Skeletal muscle cell (primary cell): Measurements from ENCODE around the gene ARL8A.
"Not testable (repeated sequence)": the region's sequence is repeated elsewhere in the genome, so short reads cannot be mapped to it uniquely, and the experiment has no call there.

Experiments
- DNase-seq: peaks from one replicate; pipeline ENCODE4 v3.0.0-alpha.2; 2010; ENCODE audit warnings: low read depth
- H3K4me3 ChIP-seq: 2 replicates; pipeline ENCODE4 v1.5.1; 2011; ENCODE audit warnings: low read depth, mild to moderate bottlenecking, control low read depth, low read length, moderate library complexity

The ARL8A gene

DNA sequence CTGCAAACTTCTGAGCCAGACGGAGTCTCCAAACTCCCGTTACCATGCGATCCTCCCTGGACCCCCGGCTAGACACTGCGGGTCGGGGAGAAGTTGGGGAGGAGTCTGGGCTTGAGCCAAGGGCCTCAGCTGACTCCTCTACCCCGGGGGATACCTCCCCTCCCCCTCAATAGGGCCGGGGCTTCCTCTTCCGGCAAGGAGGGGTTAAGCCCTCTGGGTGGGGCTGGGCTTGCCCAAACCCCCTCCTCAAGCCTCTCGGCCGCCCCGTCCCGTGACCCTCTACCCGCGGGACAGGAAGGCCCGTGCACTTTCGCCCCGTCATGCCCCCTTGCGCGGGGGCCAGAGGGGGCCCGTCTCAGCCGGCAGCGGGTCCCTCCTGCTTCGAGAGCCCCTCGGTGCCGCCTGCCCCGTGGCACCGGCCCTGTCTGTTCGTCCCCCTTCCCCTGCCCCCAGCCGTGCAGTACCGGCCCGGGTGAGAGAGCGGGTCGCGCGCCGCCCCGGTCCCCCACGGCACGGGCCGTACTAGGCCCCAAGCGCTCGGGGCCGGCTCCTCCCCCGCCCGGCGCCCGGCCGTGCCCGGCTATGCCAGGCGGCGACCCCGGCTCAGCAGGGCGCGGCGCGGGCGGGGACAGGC is 652 bp downstream of the ARL8A start:
- peak overlapping the region; percentile 87 for H3K4me3 ChIP-seq
- no peak for DNase-seq

DNA sequence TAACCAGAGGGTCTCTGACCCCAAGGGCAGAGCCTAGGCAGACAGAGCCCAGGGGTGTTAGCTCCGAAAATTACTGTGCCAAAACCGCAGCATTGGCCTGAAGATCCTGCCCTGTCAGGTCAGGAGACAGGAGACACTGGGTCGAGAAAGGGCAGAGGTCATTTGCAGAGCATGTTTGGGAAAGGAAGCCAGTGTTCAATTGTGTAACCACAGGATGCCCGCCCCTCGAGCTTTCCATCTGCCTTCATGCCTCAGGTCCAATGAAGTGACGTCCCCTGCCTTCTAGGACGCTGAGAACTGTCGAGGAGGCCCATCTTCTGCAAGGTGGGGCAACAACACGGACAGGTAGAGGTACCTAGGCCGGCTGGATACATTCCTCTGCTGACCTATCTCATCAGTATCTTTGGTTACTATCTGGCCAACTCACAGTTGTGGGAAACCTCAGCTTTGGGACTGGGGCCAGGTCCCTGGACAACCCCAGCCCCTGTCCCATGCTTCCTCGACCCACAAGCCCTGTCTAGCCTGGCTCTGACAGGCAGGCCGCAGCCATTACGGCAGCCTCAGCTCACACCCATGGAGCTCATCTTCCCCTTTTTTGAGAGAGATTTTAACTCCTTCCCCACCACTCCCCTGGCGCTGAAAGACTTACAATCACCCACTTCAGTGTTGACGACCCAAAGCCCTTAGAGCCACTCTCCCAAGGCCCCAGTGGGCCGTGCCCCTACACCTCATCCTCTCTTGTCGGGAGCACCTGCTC is 1.3 kb downstream of the ARL8A start:
- DNase-seq, result no peak
- peak overlapping the region; percentile 87 for H3K4me3 ChIP-seq

DNA sequence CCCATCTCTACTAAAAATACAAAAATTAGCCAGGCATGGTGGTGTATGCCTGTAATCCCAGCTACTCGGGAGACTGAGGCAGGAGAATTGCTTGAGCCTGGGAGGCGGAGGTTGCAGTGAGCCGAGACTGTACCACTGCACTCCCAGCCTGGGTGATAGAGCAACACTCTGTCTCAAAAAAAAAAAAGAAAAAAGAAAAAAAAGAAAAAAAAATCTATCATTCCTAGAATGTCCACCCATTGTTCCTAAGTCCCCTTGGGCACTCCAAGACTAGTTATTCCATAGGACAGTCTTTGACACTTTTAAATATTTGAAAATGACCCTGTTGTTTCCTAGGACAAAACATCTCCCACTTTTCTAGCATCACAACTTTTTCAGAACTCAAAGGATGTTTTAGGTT is 3.1 kb downstream of the ARL8A start:
- not testable (repeated sequence) for H3K4me3 ChIP-seq, DNase-seq

DNA sequence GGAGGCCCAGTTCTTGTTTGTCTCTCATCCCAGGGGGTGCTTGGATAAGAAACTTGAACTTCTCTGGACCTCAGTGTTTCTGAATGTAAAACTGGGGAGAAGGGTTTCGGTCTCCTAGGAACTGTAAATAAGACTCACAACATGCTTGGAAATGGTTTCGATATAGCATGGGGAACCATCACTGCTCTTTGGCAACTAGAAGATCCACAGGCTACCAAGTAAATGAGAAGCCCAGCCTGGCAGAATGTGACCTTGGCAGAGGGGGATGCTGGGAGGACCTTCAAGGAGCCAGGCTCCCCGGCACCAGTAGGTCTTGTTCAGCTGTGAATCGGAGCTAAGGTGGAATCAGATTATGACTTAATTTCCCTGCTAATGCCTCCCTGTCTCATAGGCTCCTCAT is 3.7 kb downstream of the ARL8A start:
- H3K4me3 ChIP-seq, result no peak overlapping the region
- DNase-seq, result no peak

DNA sequence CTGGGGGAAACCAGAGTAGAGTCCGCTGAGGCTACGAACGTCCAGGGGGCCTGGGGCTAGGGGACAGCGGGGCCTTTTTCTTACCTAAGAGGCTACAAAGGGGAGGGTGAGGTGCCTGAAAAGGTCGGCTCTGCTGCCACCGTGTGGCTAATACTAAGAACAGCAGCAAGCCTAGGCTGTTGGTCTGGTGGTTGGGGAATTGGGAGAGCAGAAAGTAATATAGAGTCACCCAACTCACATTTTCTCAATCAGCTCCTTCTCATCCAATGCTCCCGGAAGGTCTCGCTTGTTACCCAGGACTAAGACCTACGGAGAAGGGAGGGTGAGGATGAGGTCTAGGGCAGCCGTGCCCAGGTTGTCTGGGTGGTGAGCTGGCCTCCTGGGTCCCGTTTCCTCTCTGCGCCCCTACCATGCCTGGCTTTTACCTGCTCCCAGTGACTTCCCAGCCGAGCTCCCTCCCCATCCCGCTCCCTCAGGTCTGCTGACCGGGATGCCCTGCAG is 9.3 kb downstream of the ARL8A start:
- H3K4me3 ChIP-seq, result no peak overlapping the region
- no peak for DNase-seq

DNA sequence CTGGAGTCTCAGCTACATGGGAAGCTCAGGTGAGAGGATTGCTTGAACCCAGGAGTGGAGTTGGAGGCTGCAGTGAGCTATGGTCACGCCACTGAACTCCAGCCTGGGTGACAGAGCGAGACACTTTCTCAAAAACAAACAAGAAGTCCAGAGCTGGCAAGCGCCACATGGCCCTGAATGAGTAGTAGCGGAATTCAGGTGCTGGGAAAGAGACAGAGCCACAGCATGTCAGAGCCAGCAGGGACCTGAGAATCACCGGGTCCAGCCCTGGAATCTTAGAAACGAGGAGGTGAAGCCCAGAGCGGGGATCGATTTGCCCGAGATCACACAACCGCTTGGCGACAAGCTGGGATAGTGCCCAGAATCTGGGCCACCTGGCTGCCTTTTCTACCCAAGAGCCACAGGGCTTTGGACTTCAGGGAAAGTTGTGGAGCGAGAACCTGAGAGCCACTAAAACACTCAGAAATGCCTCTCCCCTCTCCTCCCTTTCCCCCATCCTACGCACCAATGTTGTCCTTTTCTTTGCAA is 9.8 kb downstream of the ARL8A start:
- no peak overlapping the region for H3K4me3 ChIP-seq
- DNase-seq, result no peak

DNA sequence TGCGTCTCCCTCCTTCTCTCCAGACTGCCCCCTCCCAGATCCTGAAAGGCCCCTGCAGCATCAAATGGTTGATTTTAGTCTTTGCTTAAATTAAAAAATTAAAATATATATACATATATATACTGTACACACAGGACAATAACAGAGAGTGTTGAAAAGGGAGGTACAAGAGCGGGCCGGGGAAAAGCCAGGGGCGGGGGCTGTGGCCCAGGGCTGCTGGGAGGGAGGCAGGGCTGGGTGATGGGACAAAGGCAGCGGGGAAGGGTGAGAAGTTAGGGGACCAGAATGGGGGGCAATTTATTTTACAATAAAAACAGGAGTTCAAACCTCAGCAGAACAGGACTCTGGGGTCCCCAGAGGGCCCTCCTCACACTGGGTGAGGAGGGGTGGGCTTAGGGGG is 10.5 kb downstream of the ARL8A start:
- no peak for DNase-seq
- no peak overlapping the region for H3K4me3 ChIP-seq

DNA sequence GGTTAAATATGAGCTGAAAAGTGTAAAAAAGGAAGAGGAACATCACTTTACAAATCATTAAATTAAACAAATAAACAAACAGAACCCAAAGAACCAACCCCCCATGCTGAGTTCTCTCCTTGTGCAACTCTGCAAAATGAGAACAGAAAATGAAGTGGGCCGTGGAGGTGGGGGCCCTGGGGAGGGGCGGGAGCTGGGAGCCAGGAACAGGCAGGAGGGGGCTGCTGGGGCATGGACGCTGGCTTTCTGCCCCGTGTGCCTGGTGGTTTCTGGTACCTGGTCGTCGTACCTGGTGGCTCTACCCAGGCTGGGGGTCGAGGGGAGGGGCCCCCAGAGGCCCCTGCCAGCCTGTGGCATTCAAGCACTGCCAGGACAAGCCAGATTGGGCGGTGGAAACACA is 11.0 kb downstream of the ARL8A start:
- DNase-seq, result no peak
- H3K4me3 ChIP-seq, result no peak overlapping the region

DNA sequence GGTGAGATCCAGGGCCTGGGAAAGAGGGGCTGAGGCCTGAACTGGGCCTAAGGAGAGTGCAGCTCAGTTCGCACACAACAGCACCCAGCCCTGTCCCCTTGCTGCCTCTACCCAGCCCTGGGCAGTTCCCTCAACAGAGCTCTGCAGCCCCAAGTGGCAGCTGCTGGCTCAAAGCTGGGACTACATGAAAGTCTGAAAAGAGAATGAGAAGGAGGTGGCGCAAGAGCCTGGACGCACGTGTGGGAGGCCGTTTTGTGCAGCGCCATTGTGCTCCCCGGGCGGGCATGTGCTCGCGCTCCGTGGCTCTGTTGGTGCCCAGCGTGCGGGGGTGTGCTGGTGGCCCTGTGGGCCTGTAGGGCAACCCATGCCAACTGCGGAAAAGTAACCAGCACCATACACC is 11.5 kb downstream of the ARL8A start:
- H3K4me3 ChIP-seq, result no peak overlapping the region
- no peak for DNase-seq

DNA sequence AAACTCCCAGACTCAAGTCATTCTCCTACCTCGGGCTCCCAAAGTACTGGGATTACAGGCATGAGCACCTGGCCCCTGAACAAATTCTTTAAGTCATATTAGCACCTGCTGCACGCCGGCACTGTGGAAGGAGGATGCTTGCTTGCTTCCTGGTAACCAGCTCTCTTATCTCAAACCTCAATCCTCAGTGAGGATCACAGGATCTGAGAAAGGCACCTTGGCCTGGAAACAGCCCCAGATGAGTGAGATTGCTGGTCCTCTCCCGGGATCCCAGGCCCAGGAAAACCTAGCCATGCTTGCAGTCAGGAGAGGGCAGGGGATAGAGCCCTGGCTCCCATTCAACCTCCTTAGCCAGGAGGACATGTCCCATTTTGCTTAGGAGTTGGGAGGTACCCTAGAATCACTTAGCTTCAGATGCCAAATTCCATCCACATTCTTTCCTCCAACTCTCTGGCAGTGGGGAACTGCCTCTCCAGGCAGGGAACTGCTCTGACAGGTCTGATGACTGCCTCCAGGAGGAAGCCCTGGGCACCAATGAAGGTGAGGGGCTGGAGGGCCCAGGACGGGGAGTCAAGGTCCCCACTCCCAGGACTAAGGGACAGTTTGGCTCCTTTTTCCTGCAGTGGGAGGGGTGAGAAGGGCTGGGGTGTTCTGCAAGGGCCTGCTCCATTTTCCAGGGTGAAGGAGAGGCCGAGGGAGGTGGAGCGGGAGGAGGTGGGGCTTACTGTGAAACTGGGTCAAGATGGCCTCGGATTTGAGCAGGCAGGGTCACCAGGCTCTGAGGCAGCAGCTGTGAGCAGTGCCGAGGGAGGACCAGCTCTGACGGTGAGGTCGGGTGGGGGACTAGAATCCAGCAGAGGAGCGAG is 12.3 kb downstream of the ARL8A start:
- no peak for DNase-seq
- no peak overlapping the region for H3K4me3 ChIP-seq

DNA sequence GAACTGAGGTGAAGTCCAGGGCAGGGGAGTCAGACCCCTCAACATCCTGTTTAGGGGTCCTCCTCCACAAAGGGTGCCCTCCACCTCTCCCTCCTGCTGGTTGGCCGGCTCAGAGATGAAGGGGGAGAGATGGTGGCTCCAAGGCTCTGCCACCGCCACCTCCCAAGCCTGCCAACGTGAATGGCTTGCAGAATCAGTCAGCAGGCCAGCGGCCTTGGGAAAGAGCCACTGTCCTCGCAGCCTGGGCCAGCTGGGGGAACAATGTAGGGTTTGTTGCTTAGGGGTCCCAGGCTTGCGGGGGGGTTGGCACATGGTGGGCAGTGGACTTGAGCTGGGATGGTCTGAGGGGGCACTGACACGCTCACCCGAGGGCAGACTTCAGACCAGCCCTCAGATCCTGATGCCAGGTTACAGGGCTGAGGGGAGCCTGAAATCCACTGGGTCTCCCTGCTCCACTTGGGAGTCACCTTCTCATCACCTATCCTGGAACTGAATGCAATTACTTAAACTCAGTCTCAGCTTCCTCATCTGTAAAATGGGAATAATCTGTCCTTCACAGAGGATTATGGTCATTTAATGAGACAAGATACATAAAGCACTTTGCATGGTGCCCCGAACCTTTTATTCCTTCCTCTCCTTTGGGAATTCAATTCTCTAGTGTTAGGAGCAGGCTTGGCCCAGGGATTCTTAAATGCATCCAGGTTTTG is 13.6 kb downstream of the ARL8A start:
- DNase-seq, result no peak
- no peak overlapping the region for H3K4me3 ChIP-seq

DNA sequence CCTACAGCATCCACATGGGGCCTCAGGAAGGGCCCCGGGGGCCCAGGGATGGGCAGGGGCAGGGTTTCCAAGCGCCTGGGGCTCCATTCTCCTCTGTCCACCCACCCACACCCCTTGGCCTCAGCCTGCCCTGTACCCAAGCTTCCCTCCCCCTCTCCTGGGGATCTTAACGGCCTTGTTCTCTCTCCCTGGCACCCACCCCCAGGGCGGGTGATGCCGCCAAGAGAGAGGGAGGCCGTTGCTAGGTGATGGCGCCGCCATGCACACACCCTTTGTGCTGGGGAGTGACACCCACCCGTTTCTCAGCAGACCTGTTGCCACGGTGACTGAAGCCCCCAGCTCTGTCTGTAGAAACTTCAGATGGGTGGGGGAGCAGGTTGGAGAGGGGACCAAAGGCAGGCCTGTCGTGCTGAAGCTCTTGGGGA is 14.2 kb downstream of the ARL8A start:
- no peak for DNase-seq
- no peak overlapping the region for H3K4me3 ChIP-seq

DNA sequence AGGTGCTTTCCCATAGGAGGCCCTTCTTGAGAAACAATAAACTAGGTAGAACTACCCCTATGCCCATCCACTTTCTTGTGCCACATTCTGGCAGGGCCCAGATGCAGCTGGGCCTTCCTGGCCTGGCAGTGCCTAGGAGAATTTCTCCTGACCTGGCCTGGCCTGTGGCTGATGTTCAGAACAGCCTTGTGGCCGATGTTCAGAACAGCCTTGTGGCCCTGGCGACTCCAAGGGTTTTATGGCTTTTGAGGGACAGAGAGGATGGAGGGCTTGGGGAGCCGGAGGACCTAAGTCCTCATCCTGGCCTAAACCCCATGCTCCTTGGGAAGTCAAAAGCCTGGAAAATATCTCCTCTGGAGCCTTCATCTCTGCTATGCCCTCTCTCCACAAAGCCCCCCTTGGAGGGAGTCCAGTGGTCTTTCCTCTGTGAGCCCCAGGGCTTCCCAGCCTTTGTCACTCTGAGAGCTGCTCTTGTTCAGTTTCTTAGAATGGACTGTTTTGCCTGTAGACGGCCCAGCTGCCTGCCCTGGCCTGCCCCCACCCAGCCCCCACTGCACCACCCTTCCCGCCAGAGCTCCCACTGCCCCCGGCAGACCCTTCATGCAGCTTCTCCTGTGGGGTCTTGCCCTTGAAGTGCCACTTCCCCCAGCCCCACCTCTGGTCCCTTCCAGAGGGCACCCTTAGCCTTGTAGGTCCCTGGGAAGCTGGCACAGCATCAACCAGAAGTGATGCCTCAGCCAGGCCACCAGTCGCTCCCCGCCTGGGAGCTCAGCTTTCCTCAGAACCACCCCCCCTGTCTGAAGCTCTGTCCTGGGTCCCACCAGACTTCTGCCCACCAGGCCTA is 14.9 kb downstream of the ARL8A start:
- H3K4me3 ChIP-seq, result no peak overlapping the region
- no peak for DNase-seq

DNA sequence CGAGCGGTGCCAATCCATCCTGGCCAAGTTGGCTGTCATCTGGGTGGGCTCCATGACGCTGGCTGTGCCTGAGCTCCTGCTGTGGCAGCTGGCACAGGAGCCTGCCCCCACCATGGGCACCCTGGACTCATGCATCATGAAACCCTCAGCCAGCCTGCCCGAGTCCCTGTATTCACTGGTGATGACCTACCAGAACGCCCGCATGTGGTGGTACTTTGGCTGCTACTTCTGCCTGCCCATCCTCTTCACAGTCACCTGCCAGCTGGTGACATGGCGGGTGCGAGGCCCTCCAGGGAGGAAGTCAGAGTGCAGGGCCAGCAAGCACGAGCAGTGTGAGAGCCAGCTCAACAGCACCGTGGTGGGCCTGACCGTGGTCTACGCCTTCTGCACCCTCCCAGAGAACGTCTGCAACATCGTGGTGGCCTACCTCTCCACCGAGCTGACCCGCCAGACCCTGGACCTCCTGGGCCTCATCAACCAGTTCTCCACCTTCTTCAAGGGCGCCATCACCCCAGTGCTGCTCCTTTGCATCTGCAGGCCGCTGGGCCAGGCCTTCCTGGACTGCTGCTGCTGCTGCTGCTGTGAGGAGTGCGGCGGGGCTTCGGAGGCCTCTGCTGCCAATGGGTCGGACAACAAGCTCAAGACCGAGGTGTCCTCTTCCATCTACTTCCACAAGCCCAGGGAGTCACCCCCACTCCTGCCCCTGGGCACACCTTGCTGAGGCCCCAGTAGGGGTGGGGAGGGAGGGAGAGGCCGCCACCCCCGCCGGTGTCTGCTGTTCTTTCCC is 16.5 kb downstream of the ARL8A start:
- H3K4me3 ChIP-seq, result no peak overlapping the region
- DNase-seq, result no peak

DNA sequence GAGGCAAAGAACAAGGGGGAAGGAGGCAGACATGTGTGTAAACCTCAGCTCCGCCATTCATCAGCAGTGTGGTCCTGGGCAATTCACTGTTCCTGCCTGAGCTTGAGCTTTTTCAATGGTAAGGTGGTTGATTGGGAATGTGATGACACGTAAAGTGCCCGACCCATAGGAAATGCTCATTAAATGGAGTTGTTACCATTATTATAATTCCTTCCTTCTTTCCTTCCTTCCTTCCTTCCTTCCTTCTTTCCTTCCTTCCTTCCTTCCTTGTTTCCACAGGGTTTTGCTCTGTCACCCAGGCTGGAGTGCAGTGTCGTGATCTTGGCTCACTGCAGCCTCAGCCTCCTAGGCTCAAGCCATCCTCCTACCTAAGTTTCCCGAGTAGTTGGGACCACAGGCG is 17.5 kb downstream of the ARL8A start:
- DNase-seq, result no peak
- H3K4me3 ChIP-seq, result no peak overlapping the region

DNA sequence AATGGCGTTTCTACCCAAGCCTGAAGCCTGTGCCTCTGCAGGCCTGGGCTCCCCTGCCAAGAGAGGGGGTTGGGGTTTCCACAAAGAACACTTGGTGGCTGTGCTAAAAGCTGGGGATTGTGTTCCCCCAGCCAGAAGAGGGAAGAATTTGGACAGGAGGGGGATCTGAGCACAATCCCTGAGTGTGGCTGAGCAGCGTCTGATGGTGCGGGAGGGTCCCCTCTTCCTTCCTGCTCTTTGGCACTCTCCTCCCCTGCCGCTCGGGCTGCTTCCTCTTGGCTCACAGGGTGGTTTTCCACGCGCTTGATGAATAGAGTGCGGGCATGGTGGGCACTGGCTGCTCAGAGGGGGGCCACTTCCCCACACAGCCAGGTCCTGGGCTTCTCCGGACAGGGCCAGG is 18.1 kb downstream of the ARL8A start:
- no peak for DNase-seq
- H3K4me3 ChIP-seq, result no peak overlapping the region

DNA sequence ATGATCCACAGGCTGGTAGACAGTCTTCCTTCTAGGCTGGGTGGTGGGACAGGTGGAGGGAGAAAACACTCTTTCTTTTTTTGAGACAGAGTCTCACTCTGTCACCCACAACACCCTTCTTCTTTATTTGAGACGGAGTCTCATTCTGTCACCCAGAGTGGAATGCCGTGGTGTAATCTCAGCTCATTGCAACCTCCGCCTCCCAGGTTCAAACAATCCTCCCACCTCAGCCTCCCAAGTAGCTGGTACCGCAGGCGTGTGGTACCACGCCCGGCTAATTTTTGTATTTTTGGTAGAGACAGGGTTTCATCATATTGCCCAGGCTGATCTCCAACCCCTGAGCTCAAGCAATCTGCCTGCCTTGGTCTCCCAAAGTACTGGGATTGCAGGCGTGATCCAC is 18.9 kb downstream of the ARL8A start:
- no peak for DNase-seq
- no peak overlapping the region for H3K4me3 ChIP-seq

DNA sequence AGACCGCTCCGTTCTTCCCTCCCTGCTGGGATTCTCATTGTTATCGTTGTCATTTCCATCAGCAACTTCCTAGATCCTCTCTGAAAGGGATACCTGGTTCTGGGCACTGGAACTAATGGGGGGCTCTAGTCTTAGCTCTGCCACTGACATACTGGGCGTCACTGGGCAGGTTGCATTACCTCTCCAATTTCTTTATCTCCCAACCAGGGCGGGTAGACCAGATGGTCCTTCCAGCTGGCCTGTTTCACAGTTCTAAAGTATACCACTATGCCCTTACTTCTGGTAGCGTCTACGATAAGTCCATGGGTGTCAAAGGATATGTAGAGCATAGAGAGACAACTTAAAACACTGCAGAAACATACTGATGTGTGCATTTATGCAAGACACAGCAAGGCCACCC is 20.4 kb downstream of the ARL8A start:
- DNase-seq, result no peak
- no peak overlapping the region for H3K4me3 ChIP-seq
